Skin of body (tissue), 2 donors: ENCODE results near the gene BSND. TPM values are rescaled to one million over a fixed set of nuclear protein-coding genes. Genes with fewer than 3 reads are reported as not detected.
A peak's percentile ranks its signal among the peaks of the same experiment; 100 is the strongest.

Source experiments
- DNase-seq: peaks from one replicate; lab custom pipeline; 2025; lab: John Stamatoyannopoulos, UW
- total RNA-seq: library from RNA; depleted of rRNA; stranded (reverse); fragments of >200 nt; gene quantifications from one replicate; pipeline ENCODE4 v1.2.3, GENCODE V29; 2014

Gene BSND
- total RNA-seq, 1 donor from 2014 or later: not detected

GRCh38 chr1:54990916-54991315, 7.8 kb upstream of the BSND start:
- no peak for DNase-seq

- DNase-seq: no peak
Observed at GRCh38 chr1:54991939-54992338, 6.8 kb upstream of the BSND start.

DNA sequence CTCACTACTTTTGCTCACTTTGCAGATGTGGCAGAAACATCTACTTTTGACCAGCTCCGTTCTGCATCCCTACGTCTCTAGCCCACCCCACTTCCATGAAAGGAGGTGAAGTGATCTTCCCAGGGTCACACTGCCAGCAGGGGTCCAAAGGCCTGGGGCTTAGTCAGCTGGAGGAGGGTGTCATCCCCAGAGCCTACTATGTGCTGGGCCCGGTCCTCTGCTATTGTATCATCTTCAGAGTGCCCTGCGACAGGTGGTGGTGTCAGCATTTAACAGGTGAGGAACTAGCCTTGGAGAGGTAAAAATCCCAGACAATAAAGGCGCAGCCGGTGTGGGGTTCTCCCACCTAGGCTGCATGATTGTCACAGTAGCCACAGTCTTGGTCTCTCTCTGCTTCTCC, 5.6 kb upstream of the BSND start:
- no peak for DNase-seq

- no peak for DNase-seq
Observed at GRCh38 chr1:54994355-54994990, 4.3 kb upstream of the BSND start.

- no peak for DNase-seq
Observed at GRCh38 chr1:54995013-54995760, 3.5 kb upstream of the BSND start.

- DNase-seq: no peak
Observed at GRCh38 chr1:54995835-54996234, 2.9 kb upstream of the BSND start.

- DNase-seq: peak; percentile 41
Observed at GRCh38 chr1:54996359-54996868, 2.3 kb upstream of the BSND start.

- no peak for DNase-seq
Observed at GRCh38 chr1:54996869-54997710, 1.6 kb upstream of the BSND start.

DNA sequence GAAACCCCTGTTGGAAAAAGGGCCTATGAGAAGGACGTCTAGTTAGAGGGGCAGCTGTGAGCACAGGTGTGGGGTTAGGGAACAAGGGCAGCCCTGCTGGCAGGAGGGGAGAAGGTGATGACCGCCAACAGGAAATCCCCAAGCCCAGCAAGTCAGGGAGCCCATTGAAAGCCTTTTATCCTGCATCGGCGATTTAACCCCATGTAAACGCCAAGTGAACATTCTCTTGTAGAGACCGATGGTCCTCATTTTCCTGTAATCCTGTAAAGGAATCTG, 1.1 kb upstream of the BSND start:
- no peak for DNase-seq

DNA sequence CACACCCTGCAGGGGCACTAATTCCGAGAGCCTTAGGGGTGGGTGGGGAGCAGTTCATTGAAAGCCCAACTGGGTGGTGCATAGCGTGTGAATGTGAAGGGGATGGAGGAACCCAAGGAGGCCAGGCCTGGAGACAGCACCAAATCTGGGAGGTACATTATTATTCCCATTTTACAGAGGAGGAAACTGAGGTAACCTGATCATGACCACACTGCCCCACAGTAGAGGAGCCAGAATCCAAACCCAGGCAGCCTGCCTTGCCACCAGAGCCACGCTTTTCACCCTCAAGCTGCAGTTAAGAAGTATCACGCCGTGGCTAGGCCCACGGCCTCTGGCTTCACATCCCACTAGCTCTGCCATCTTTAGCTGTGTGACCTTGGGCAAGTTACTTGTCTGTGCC, 633 bp upstream of the BSND start:
- no peak for DNase-seq

DNA sequence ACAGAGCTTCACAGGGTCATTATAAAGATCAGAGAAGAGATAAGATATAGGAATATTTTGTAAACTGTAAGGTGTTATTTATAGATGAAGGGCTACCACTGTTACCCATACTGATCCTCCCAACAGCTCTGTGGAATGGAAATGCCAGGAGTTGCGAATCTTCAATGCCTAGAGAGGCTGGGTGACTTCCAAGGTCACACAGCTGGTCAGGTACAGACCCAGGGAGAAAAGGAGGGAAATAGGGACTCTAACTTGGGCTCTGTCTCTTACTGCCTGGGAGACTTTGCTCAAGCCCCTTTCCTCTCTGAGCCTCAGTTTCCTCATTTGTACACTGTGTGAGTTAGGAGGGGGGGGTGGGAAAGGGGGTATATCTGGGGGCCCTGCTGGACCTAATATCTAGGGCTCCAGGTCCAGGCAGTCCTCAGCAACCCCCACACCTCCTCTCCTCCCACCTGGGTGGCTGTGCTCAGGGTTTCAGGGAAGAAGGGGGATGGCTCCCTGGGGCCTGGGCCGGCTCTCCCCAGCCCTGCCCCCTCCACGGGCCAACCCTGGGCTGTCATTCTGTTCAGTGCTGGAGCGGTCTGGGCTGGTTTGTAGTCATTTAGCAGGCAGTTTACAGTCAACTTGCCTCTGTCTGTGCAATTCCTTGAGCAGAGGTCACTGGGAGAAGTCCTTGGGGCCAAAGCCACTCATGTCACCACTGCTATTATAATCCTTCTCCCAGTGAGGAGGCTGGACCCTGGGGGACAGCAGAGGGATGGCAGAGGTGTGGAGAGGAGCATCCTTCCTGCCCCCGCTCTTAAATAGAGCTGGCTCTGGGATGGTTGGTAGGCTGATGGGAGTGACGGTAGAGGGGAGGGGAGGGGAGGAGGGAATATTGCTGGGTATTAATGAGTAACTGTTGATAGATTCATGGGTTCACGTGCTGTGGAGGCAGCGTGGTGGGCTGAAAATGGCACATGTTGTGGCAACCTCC, 1.7 kb downstream of the BSND start:
- no peak for DNase-seq

- DNase-seq: no peak
Observed at GRCh38 chr1:55001311-55001710, 2.6 kb downstream of the BSND start.

DNA sequence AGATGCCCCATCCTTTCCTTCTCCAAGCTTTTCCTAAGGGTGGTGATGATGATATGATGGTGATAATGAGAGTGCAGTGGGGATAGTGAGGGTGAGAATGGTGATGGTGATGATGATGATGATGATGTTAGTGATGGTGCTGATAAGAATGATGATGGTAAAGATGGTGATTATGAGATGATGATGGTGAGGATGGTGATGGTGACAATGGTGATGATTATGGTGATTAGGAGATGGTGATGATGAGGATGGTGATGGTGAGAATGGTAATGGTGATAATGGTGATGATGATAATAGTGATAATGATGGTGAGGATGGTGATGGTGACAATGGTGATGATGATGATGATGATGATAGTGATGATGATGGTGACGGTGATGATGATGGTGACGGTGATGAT, 4.0 kb downstream of the BSND start:
- DNase-seq: no peak

GRCh38 chr1:55005351-55006140, 6.8 kb downstream of the BSND start:
- no peak for DNase-seq

- no peak for DNase-seq
Observed at GRCh38 chr1:55006931-55007330, 8.2 kb downstream of the BSND start.

GRCh38 chr1:55007625-55008024, 8.9 kb downstream of the BSND start:
- DNase-seq: no peak

- DNase-seq: no peak
Observed at GRCh38 chr1:55010194-55010886, 11.6 kb downstream of the BSND start.

DNA sequence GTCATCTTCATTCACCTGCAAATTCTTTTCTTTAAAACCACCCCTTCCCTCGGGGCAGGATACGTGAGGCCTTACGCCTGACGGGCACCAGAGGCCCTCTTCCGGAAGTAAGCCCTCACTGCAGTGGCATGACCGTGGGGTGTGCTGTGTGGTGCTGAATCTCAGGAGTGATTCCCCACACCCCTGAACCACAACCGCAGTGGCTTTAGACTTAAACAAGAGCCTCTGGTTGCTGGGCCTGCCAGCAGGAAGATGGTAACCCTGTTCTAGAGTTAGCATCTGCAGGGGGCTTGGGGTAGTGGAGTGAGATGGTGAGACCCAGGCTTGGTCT, 12.1 kb downstream of the BSND start:
- no peak for DNase-seq

GRCh38 chr1:55012661-55013060, 13.9 kb downstream of the BSND start:
- no peak for DNase-seq

DNA sequence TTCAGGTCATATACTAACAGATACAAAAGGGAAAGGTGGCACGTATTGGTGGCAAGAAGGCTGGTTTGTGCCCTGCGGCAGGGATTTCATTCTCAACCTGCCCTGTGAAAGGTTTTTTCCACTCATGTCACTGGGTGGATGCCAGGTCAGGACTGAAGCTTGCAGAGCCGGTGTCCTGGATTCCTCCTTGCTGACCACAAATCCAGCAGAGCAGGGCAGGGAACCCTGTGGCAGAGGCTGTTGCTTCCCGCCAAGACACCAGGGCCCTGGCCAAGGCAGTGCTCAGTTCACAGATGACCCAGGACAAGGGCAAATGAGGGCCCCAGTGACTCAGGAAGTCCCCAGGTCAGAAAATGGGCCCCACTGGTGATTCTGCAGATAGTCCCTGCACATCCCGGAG, 16.4 kb downstream of the BSND start:
- DNase-seq: no peak
